ENCODE results near the gene GOLGA2. TPM values are rescaled to one million over a fixed set of nuclear protein-coding genes. Genes with fewer than 3 reads are reported as not detected.

Gene GOLGA2
- total and polyA plus RNA-seq, 2 of the 13 experiments (the other 11 are each of a cell fraction or from before 2014, with no cell fraction given): 45.3 to 45.8 TPM

DNA sequence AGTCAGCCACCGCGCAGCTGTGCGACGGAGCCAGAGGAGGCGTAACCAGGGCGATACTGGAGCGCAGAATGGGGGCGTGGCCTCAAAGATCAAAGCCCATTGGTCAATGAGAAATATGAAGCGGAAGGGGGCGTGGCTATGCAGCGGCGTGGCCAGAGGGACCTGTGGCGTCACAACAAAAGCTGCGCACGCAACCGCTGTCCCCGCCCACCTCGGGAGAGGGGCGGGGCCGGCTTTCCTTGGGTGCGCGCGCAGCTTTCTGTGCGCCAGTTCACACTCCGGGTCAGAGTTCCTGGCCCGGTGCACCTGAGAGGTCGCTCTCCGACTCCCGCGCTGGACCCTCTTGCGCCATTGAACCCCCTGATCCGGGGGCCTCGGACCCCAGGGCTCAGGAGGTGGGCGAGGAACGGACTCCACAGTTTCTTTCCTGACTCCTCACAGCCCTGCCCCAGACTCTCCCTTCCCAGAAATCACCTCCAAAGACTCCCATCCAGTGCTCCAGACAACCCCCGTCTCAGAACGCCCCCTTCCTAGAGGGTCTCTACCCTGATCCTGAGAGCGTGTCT lies 284 bp upstream of the GOLGA2 start, which contains the start of gene SWI5 (continued):
- TF ChIP-seq U2AF2 (IDR thresholded peaks at IDR 0.05; ENCODE audit: low read depth, low read length) (no peak), ZFYVE20 (CRISPR knock-in tag; IDR thresholded peaks at IDR 0.05; ENCODE audit: borderline replicate concordance, low read depth) (no peak), SMAD3 (CRISPR knock-in tag; IDR thresholded peaks at IDR 0.05) (no peak), HNRNPK (IDR thresholded peaks at IDR 0.05; ENCODE audit: low read depth, low read length, poor library complexity, severe bottlenecking) (no peak), ZNF615 (CRISPR knock-in tag; IDR thresholded peaks at IDR 0.05; ENCODE audit: borderline replicate concordance) (no peak), NR2F6 (IDR thresholded peaks at IDR 0.05) (peak; percentile 89), NR2F6 (CRISPR knock-in tag; IDR thresholded peaks at IDR 0.05) (peak; percentile 91), FIP1L1 (IDR thresholded peaks at IDR 0.05; ENCODE audit: borderline replicate concordance, insufficient read depth, low read depth, low read length) (no peak), PCBP1 (IDR thresholded peaks at IDR 0.05; ENCODE audit: borderline replicate concordance, low read depth, low read length) (0 out of 2 replicates have a peak, but pooled peaks have one; percentile 47), CBX1 (IDR thresholded peaks at IDR 0.05; ENCODE audit: low read depth) (peak; percentile 80), RXRA (CRISPR knock-in tag; IDR thresholded peaks at IDR 0.05) (no peak; the same call in 1 of the 2 replicates), TAF1 (CRISPR knock-in tag; IDR thresholded peaks at IDR 0.05) (peak; percentile 90), ZNF333 (CRISPR knock-in tag; IDR thresholded peaks at IDR 0.05; ENCODE audit: borderline replicate concordance) (0 out of 2 replicates have a peak, but pooled peaks have one; percentile 44), CREM (IDR thresholded peaks at IDR 0.05) (peak; percentile 80), CREM (CRISPR knock-in tag; IDR thresholded peaks at IDR 0.05) (no peak), MBD4 (IDR thresholded peaks at IDR 0.05; ENCODE audit: borderline replicate concordance, low read length) (no peak), ZFX (CRISPR knock-in tag; IDR thresholded peaks at IDR 0.05; ENCODE audit: low read depth) (peak; percentile 64), SRSF1 (optimal IDR thresholded peaks at IDR 0.05; ENCODE audit: low read depth, low read length) (no peak), FOXK1 (CRISPR knock-in tag; IDR thresholded peaks at IDR 0.05; ENCODE audit: borderline replicate concordance, low read depth) (no peak)
- TF ChIP-seq, protein P1, sequence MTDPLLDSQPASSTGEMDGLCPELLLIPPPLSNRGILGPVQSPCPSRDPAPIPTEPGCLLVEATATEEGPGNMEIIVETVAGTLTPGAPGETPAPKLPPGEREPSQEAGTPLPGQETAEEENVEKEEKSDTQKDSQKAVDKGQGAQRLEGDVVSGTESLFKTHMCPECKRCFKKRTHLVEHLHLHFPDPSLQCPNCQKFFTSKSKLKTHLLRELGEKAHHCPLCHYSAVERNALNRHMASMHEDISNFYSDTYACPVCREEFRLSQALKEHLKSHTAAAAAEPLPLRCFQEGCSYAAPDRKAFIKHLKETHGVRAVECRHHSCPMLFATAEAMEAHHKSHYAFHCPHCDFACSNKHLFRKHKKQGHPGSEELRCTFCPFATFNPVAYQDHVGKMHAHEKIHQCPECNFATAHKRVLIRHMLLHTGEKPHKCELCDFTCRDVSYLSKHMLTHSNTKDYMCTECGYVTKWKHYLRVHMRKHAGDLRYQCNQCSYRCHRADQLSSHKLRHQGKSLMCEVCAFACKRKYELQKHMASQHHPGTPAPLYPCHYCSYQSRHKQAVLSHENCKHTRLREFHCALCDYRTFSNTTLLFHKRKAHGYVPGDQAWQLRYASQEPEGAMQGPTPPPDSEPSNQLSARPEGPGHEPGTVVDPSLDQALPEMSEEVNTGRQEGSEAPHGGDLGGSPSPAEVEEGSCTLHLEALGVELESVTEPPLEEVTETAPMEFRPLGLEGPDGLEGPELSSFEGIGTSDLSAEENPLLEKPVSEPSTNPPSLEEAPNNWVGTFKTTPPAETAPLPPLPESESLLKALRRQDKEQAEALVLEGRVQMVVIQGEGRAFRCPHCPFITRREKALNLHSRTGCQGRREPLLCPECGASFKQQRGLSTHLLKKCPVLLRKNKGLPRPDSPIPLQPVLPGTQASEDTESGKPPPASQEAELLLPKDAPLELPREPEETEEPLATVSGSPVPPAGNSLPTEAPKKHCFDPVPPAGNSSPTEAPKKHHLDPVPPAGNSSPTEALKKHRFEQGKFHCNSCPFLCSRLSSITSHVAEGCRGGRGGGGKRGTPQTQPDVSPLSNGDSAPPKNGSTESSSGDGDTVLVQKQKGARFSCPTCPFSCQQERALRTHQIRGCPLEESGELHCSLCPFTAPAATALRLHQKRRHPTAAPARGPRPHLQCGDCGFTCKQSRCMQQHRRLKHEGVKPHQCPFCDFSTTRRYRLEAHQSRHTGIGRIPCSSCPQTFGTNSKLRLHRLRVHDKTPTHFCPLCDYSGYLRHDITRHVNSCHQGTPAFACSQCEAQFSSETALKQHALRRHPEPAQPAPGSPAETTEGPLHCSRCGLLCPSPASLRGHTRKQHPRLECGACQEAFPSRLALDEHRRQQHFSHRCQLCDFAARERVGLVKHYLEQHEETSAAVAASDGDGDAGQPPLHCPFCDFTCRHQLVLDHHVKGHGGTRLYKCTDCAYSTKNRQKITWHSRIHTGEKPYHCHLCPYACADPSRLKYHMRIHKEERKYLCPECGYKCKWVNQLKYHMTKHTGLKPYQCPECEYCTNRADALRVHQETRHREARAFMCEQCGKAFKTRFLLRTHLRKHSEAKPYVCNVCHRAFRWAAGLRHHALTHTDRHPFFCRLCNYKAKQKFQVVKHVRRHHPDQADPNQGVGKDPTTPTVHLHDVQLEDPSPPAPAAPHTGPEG (CRISPR knock-in tag; IDR thresholded peaks at IDR 0.05): 0 out of 2 replicates have a peak, but pooled peaks have one; percentile 48
- TF ChIP-seq, protein P2, sequence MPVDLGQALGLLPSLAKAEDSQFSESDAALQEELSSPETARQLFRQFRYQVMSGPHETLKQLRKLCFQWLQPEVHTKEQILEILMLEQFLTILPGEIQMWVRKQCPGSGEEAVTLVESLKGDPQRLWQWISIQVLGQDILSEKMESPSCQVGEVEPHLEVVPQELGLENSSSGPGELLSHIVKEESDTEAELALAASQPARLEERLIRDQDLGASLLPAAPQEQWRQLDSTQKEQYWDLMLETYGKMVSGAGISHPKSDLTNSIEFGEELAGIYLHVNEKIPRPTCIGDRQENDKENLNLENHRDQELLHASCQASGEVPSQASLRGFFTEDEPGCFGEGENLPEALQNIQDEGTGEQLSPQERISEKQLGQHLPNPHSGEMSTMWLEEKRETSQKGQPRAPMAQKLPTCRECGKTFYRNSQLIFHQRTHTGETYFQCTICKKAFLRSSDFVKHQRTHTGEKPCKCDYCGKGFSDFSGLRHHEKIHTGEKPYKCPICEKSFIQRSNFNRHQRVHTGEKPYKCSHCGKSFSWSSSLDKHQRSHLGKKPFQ (CRISPR knock-in tag; IDR thresholded peaks at IDR 0.05; ENCODE audit: insufficient replicate concordance): peak; percentile 100

All from HepG2 (cell line).